ENCODE results near the gene RAI1. TPM values are rescaled to one million over a fixed set of nuclear protein-coding genes. Genes with fewer than 3 reads are reported as not detected.

RAI1 gene
- total RNA-seq, 4 donors from 2014 or later = 12.8 to 51.2 (median 47.6) TPM

- TF ChIP-seq POLR2A (IDR thresholded peaks at IDR 0.05) = no peak
- TF ChIP-seq CTCF (IDR thresholded peaks at IDR 0.05) = no peak
- no peaks in the 10 kb centered on the region for H3K9me3 ChIP-seq
- H3K4me1 ChIP-seq = no peaks in the 10 kb centered on the region
- no peak overlapping the region for H3K27ac ChIP-seq
- no peaks in the 10 kb centered on the region for H3K27me3 ChIP-seq
- H3K4me3 ChIP-seq = no peak overlapping the region
- H3K36me3 ChIP-seq = no peaks in the 10 kb centered on the region
- no peak for DNase-seq
Measured at GRCh38 chr17:17647524-17648178, 33.6 kb upstream of the RAI1 start.

- no peak for DNase-seq
- H3K27ac ChIP-seq = no peak overlapping the region
Measured at GRCh38 chr17:17648762-17649161, 32.5 kb upstream of the RAI1 start.

GRCh38 chr17:17650959-17651358 lies 30.3 kb upstream of the RAI1 start:
- no peak overlapping the region for H3K4me3 ChIP-seq
- H3K27ac ChIP-seq = no peak overlapping the region
- TF ChIP-seq POLR2A (IDR thresholded peaks at IDR 0.05) (no peak), CTCF (IDR thresholded peaks at IDR 0.05) (no peak)
- no peaks in the 10 kb centered on the region for H3K27me3 ChIP-seq
- no peaks in the 10 kb centered on the region for H3K4me1 ChIP-seq
- no peaks in the 10 kb centered on the region for H3K36me3 ChIP-seq
- no peak for DNase-seq
- H3K9me3 ChIP-seq = no peaks in the 10 kb centered on the region

More at GRCh38 chr17:17648762-17649161, 32.5 kb upstream of the RAI1 start:
- H3K4me3 ChIP-seq = no peak overlapping the region
- H3K36me3 ChIP-seq = no peaks in the 10 kb centered on the region
- H3K9me3 ChIP-seq = no peaks in the 10 kb centered on the region
- no peaks in the 10 kb centered on the region for H3K4me1 ChIP-seq
- H3K27me3 ChIP-seq = no peaks in the 10 kb centered on the region
- no peak for TF ChIP-seq POLR2A (IDR thresholded peaks at IDR 0.05)
- TF ChIP-seq CTCF (IDR thresholded peaks at IDR 0.05) = no peak

GRCh38 chr17:17653343-17653742 lies 27.9 kb upstream of the RAI1 start:
- TF ChIP-seq POLR2A (IDR thresholded peaks at IDR 0.05) (no peak), CTCF (IDR thresholded peaks at IDR 0.05) (no peak)
- Histone ChIP-seq H3K27me3 (no peaks in the 10 kb centered on the region), H3K4me3 (no peak overlapping the region), H3K27ac (no peak overlapping the region), H3K9me3 (no peaks in the 10 kb centered on the region), H3K36me3 (no peaks in the 10 kb centered on the region), H3K4me1 (no peaks in the 10 kb centered on the region)
- no peak for DNase-seq

GRCh38 chr17:17659340-17659739 lies 21.9 kb upstream of the RAI1 start:
- H3K4me1 ChIP-seq = peaks cover 0 to 9% (median 0%) of the 10 kb centered on the region in 4 donors
- no peaks in the 10 kb centered on the region for H3K36me3 ChIP-seq
- H3K27me3 ChIP-seq = no peaks in the 10 kb centered on the region
- DNase-seq = no peak
- no peak for TF ChIP-seq POLR2A (IDR thresholded peaks at IDR 0.05)
- TF ChIP-seq CTCF (IDR thresholded peaks at IDR 0.05) = no peak
- H3K9me3 ChIP-seq = no peaks in the 10 kb centered on the region
- H3K27ac ChIP-seq = no peak overlapping the region
- H3K4me3 ChIP-seq = no peak overlapping the region
